AG04449 (cell line): ENCODE measurements around the gene CDH15.

Experiments used
- CTCF ChIA-PET: fragments of 350-600 bp; formaldehyde crosslinking; extraction: SDS; loops from one replicate; lab custom pipeline; 2021; ENCODE audit warnings: antibody characterized with exemption; lab: Yijun Ruan, JAX
- POLR2A ChIA-PET: fragments of 400-600, 350-600 bp; formaldehyde crosslinking; extraction: SDS; loops from one replicate; lab custom pipeline; 2020; ENCODE audit warnings: antibody characterized with exemption, inconsistent platforms; lab: Yijun Ruan, JAX
- DNase-seq: peaks from one replicate; pipeline ENCODE4 v3.0.0-alpha.2; 2010; ENCODE audit warnings: low read depth, low spot score
- H3K4me3 ChIP-seq: 2 replicates; pipeline ENCODE4 v1.5.1; 2011; ENCODE audit warnings: low read depth, mild to moderate bottlenecking, control low read depth, low read length
- TF ChIP-seq, protein P1 (sequence below): IDR thresholded peaks from one replicate; pipeline ENCODE4 v1.5.1; 2011; ENCODE audit warnings: mild to moderate bottlenecking, moderate library complexity, low read length, control low read depth, inconsistent platforms; ENCODE audit not compliant: insufficient read depth; ENCODE audit errors: missing control alignments

CDH15 gene, protein sequence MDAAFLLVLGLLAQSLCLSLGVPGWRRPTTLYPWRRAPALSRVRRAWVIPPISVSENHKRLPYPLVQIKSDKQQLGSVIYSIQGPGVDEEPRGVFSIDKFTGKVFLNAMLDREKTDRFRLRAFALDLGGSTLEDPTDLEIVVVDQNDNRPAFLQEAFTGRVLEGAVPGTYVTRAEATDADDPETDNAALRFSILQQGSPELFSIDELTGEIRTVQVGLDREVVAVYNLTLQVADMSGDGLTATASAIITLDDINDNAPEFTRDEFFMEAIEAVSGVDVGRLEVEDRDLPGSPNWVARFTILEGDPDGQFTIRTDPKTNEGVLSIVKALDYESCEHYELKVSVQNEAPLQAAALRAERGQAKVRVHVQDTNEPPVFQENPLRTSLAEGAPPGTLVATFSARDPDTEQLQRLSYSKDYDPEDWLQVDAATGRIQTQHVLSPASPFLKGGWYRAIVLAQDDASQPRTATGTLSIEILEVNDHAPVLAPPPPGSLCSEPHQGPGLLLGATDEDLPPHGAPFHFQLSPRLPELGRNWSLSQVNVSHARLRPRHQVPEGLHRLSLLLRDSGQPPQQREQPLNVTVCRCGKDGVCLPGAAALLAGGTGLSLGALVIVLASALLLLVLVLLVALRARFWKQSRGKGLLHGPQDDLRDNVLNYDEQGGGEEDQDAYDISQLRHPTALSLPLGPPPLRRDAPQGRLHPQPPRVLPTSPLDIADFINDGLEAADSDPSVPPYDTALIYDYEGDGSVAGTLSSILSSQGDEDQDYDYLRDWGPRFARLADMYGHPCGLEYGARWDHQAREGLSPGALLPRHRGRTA

DNA sequence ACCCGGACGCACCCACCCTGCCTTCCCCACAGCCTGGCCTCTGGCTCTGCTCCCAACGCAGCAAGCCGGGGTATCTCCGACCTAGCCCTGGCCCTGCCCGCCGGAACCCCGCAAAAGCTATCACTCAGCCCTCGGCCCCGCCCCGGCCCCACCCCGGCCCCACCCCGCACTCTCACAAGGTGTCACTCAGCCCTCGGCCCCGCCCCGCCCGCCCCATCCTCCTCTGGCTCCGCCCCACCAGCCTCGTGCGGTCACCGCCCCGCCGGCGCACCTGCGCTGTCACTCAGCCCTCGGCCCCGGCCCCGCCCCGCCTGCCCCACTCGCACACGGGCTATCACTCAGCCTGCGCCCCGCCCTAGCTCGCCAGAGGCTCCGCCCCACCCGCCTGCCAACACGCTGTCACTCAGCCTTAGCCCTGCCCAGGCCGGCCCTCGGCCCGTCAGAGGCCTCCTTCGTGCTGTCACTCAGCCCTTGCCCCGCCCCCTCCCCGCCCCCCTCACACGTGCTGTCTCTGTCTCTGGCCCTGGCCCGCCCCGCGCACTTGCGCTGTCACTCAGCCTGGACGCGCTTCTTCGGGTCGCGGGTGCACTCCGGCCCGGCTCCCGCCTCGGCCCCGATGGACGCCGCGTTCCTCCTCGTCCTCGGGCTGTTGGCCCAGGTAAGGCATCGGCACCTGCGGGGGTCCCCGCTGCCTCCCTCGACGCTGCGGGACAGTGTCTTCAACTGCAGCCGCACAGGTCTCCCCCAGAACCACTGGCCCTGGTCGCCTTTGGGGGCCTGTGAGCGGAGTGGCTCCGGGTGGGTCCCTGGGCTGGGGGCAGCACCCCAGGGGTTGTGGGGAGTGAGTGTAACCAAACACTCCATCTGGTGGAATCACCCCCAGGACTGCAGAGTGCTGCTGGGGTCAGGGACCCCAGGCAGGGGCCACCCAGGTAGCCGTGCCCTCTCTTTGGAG lies at the start of gene CDH15:
CDH15 (plus strand) TSS at position 533 of the 955 bp plus-strand sequence; CDS start at position 617, 84 bp downstream.
- ChIA-PET POLR2A (no interaction called here), CTCF (interaction anchor here (0.6 to 1.4 kb wide), 3 partner anchors 46 to 434 kb away, joined by 3 to 4 read pairs (median 3); partner anchors contain the start of gene ZNF778)
- no peak for DNase-seq
- 0 out of 2 replicates have a peak within 1 kb of the TSS, but pooled peaks have one; percentile 12 for H3K4me3 ChIP-seq
- TF ChIP-seq, protein P1, sequence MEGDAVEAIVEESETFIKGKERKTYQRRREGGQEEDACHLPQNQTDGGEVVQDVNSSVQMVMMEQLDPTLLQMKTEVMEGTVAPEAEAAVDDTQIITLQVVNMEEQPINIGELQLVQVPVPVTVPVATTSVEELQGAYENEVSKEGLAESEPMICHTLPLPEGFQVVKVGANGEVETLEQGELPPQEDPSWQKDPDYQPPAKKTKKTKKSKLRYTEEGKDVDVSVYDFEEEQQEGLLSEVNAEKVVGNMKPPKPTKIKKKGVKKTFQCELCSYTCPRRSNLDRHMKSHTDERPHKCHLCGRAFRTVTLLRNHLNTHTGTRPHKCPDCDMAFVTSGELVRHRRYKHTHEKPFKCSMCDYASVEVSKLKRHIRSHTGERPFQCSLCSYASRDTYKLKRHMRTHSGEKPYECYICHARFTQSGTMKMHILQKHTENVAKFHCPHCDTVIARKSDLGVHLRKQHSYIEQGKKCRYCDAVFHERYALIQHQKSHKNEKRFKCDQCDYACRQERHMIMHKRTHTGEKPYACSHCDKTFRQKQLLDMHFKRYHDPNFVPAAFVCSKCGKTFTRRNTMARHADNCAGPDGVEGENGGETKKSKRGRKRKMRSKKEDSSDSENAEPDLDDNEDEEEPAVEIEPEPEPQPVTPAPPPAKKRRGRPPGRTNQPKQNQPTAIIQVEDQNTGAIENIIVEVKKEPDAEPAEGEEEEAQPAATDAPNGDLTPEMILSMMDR = no peak

DNA sequence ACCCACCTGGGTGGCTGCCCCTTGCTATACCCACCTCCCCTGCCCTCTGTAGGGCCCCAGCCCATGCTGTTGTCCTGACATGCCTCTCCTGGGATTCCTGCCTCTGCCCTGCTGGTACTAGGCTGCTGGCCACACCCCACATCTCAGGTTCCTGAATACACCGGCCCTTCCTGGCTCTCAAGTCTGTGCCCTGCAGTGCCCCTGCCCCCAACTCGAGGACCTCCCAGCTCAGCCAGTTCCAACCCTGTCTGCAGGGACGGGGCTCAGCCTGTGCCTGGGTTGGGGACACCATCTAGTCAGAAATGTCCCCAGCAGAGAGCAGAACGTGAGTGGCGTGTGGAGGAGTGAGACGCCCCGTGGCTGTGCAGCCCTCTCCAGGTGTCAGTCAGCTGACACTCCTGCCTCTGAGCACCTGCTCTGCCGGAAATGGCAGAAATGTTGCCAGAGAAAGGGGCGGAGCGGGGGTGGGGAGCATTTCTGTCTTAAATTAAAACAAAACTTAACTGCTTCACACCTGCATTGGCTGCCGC lies 49.2 kb upstream of the CDH15 start:
- POLR2A ChIA-PET = no interaction called here
- TF ChIP-seq, protein P1 = no peak
- no peak overlapping the region for H3K4me3 ChIP-seq
- CTCF ChIA-PET = no interaction called here
- DNase-seq = no peak

DNA sequence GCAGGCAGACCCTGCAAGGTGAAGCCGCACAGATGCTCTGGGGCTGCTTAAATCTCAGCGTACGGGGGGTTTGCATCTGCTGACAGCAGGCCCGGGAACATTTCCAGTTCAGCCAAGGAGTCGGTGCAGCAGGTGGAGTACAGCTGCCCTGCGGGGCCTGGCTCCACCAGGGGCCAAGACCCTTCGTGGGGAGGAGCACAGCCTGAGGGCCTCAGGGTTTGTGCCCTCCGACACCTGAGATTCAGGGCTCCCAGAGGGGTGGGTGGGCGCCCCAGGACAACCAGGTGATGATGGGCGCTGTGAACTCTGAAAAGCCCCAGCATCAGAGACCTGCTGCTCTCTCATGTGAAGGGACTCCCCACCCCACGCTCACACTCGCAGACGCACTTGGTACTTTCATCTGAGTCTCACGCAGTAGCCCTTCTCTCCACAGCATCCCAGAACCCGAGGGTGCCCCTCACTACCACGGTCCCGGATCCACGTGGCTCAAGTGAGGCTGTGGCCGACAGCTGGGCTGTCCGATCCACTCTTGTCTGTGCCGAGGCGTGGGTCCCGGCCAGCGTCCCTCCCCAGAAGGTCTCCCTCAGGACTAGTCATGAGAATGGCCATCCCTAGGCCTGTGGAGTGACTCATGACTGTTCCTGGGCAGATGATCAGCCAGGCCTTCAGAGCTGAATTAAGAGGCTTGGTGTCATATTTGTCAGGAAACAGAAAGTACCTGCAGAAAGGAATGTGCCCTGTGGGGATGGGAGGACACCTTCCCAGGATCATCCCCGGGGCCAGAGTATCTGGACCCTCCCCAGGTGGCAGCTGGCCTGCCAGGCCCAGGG lies 48.3 kb upstream of the CDH15 start:
- TF ChIP-seq, protein P1 = no peak
- DNase-seq = no peak
- ChIA-PET CTCF (no interaction called here), POLR2A (interaction anchor here (0.6 kb wide), 1 partner anchor 15 kb away, joined by 3 read pairs; no protein-coding TSS in a partner anchor)
- H3K4me3 ChIP-seq = no peak overlapping the region

DNA sequence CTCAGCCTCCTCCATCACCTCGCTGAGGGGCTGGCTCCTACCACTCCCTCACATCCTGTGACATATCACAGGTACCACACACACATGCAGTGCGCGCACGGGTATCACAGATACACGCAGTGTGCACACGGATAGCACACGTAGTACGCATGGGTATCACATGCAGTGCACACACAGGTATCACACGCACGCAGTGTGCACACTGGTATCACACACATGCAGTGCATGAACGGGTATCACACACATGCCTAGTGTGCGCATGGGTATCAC lies 47.8 kb upstream of the CDH15 start:
- CTCF ChIA-PET = no interaction called here
- TF ChIP-seq, protein P1 = no peak
- DNase-seq = no peak
- POLR2A ChIA-PET = interaction anchor here (0.6 kb wide), 1 partner anchor 14 kb away, joined by 3 read pairs; no protein-coding TSS in a partner anchor
- H3K4me3 ChIP-seq = no peak overlapping the region

DNA sequence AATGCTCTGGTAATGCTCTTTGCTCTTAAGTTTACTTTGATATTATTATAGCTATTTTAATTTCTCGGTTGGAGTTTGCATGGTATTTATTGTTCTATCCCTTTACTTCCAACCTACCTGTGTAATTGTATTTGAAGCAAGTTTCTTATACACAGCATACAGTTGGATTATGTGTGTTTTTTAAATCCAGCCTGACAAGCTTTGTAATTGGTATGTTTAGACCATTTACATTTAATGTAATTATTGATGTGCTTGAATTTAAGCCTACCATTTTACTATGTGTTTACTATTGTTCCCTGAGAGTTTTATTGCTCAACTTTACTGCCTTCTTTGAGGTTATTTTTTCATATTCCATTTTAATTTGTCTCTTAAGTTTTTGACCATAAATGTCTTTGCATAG lies 42.2 kb upstream of the CDH15 start:
- TF ChIP-seq, protein P1 = no peak
- DNase-seq = no peak
- CTCF ChIA-PET = no interaction called here
- no peak overlapping the region for H3K4me3 ChIP-seq
- POLR2A ChIA-PET = no interaction called here
